ENCODE data around the gene MAPK11.

DNA sequence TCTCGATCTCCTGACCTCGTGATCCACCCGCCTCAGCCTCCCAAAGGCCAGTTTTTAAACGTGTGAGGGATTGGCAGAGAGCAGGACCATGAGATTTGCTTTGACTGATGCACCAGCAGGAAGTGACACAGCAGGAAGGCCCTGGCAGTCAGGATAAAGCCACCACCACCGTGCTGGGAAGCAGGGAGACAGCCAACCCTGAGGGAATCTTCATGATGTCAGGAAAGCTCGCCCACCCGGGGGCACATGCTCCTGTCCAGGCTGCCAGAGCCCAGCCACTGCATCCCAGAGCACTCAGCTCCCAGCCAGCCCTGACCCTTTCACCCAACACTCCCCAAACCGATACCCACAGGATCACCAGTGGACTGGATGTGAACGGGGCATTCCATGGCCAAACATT is 31.4 kb downstream of the MAPK11 start:
- TF ChIP-seq CTCF (IDR thresholded peaks at IDR 0.05) = no peak
- no peak for TF ChIP-seq EZH2 (IDR thresholded peaks at IDR 0.05; ENCODE audit: borderline replicate concordance, insufficient read depth, low read depth, low read length, poor library complexity, severe bottlenecking)

All from B cell (primary cell).